ENCODE measurements around the gene UBE2B.

UBE2B gene

GRCh38 chr5:134411546-134412266 lies 40.3 kb downstream of the UBE2B start, which contains the start of gene CDKN2AIPNL:
Gene CDKN2AIPNL (minus strand): TSS chr5:134411881. CDS start chr5:134411854, 27 bp downstream.
- TF ChIP-seq CREB1 (IDR thresholded peaks at IDR 0.05; ENCODE audit: low read depth), result no peak
- TF ChIP-seq TCF12 (IDR thresholded peaks at IDR 0.05; ENCODE audit: low read depth), result peak; percentile 85
- peak; percentile 59; the same call in 1 of the 2 replicates for TF ChIP-seq NFIC (IDR thresholded peaks at IDR 0.05)
- TF ChIP-seq YY1 (IDR thresholded peaks at IDR 0.05; ENCODE audit: low read depth), result peak; percentile 88
- peak; percentile 99 for TF ChIP-seq TAF1 (IDR thresholded peaks at IDR 0.05; ENCODE audit: low read depth)
- peak; percentile 65 for TF ChIP-seq USF1 (IDR thresholded peaks at IDR 0.05)
- peak; percentile 37; the same call in 1 of the 2 replicates for TF ChIP-seq FOXM1 (IDR thresholded peaks at IDR 0.05; ENCODE audit: borderline replicate concordance, low read depth)
- TF ChIP-seq TEAD4 (IDR thresholded peaks at IDR 0.05), result peak; percentile 52; the same call in 1 of the 2 replicates
- TF ChIP-seq CEBPB (IDR thresholded peaks at IDR 0.05), result no peak
- peak; percentile 61 for TF ChIP-seq RAD21 (IDR thresholded peaks at IDR 0.05; ENCODE audit: low read depth)
- TF ChIP-seq EP300 (IDR thresholded peaks at IDR 0.05; ENCODE audit: borderline replicate concordance), result peak; percentile 28; the same call in 1 of the 2 replicates
- TF ChIP-seq MAX (IDR thresholded peaks at IDR 0.05), result peak; percentile 90
- TF ChIP-seq EGR1 (IDR thresholded peaks at IDR 0.05), result peak; percentile 67
- peak; percentile 33; the same call in 1 of the 2 replicates for TF ChIP-seq REST (IDR thresholded peaks at IDR 0.05; ENCODE audit: low read depth)
- 0 out of 2 replicates have a peak, but pooled peaks have one; percentile 19 for TF ChIP-seq ZBTB7A (IDR thresholded peaks at IDR 0.05; ENCODE audit: low read depth)

- no peak for TF ChIP-seq NFIC (IDR thresholded peaks at IDR 0.05)
- no peak for TF ChIP-seq RAD21 (IDR thresholded peaks at IDR 0.05; ENCODE audit: low read depth)
- no peak for TF ChIP-seq USF1 (IDR thresholded peaks at IDR 0.05)
- TF ChIP-seq TEAD4 (IDR thresholded peaks at IDR 0.05), result no peak
- no peak for TF ChIP-seq REST (IDR thresholded peaks at IDR 0.05; ENCODE audit: low read depth)
- no peak for TF ChIP-seq MAX (IDR thresholded peaks at IDR 0.05)
- no peak for TF ChIP-seq TCF12 (IDR thresholded peaks at IDR 0.05; ENCODE audit: low read depth)
- no peak for TF ChIP-seq EP300 (IDR thresholded peaks at IDR 0.05; ENCODE audit: borderline replicate concordance)
Observed at GRCh38 chr5:134413046-134413445, 41.7 kb downstream of the UBE2B start.

GRCh38 chr5:134417707-134418106 lies 46.3 kb downstream of the UBE2B start:
- TF ChIP-seq CEBPB (IDR thresholded peaks at IDR 0.05), result no peak
- no peak for TF ChIP-seq YY1 (IDR thresholded peaks at IDR 0.05; ENCODE audit: low read depth)

- TF ChIP-seq NFIC (IDR thresholded peaks at IDR 0.05) (no peak), TCF12 (IDR thresholded peaks at IDR 0.05; ENCODE audit: low read depth) (no peak), RAD21 (IDR thresholded peaks at IDR 0.05; ENCODE audit: low read depth) (no peak), REST (IDR thresholded peaks at IDR 0.05; ENCODE audit: low read depth) (no peak), TEAD4 (IDR thresholded peaks at IDR 0.05) (no peak), USF1 (IDR thresholded peaks at IDR 0.05) (no peak), ZBTB7A (IDR thresholded peaks at IDR 0.05; ENCODE audit: low read depth) (no peak), FOXM1 (IDR thresholded peaks at IDR 0.05; ENCODE audit: borderline replicate concordance, low read depth) (no peak), CEBPB (IDR thresholded peaks at IDR 0.05) (no peak), YY1 (IDR thresholded peaks at IDR 0.05; ENCODE audit: low read depth) (no peak), TAF1 (IDR thresholded peaks at IDR 0.05; ENCODE audit: low read depth) (no peak), EP300 (IDR thresholded peaks at IDR 0.05; ENCODE audit: borderline replicate concordance) (no peak), MAX (IDR thresholded peaks at IDR 0.05) (no peak), EGR1 (IDR thresholded peaks at IDR 0.05) (no peak), CREB1 (IDR thresholded peaks at IDR 0.05; ENCODE audit: low read depth) (no peak)
Observed at GRCh38 chr5:134418958-134419357, 47.6 kb downstream of the UBE2B start.

All from Ishikawa (cell line).